GM12878 (cell line): Measurements from ENCODE around the gene PLPPR2. TPM values are rescaled to one million over a fixed set of nuclear protein-coding genes. Genes with fewer than 3 reads are reported as not detected.
"Not testable (repeated sequence)": the region's sequence is repeated elsewhere in the genome, so short reads cannot be mapped to it uniquely, and the experiment has no call there.

Experiments used
- ATAC-seq: fragments of 200-7000 bp; cut with Tn5 transposase; 3 replicates; pipeline ENCODE4 v1.9.1; 2020; ENCODE audit warnings: mild to moderate bottlenecking, moderate library complexity
- BruUV-seq: library from RNA; stranded (reverse); fragments of 400-500 nt; replicated peaks from 2 replicates; lab custom pipeline; 2021; lab: Mats Ljungman, UMichigan
- CTCF ChIA-PET: fragments of 300-600 bp; sonication (Branson Sonifier 250); formaldehyde crosslinking; extraction: SDS; loops from one replicate; lab custom pipeline; 2021; ENCODE audit warnings: inconsistent platforms; lab: Yijun Ruan, JAX
- POLR2A ChIA-PET: fragments of 350-600 bp; formaldehyde crosslinking; extraction: SDS; loops from one replicate; lab custom pipeline; 2021; ENCODE audit warnings: inconsistent platforms; lab: Charles Lee
- RAD21 ChIA-PET: fragments of 300-600 bp; sonication (Branson Sonifier 250); formaldehyde crosslinking; loops from one replicate; lab custom pipeline; 2023; ENCODE audit warnings: antibody characterized with exemption; ENCODE audit not compliant: unreplicated experiment; lab: Charles Lee
- SMC1A ChIA-PET: fragments of 300-600 bp; sonication (Branson Sonifier 250); formaldehyde crosslinking; loops from one replicate; lab custom pipeline; 2023; ENCODE audit not compliant: unreplicated experiment, uncharacterized antibody; lab: Charles Lee
- DNase-seq: peaks from one replicate; pipeline ENCODE4 v3.0.0-alpha.2; 2011; ENCODE audit warnings: low read depth, low spot score
- FAIRE-seq: peaks from 3 replicates; lab custom pipeline; 2011; peaks lifted over from hg19 to GRCh38; lab: Jason Lieb, UNC
- H2AFZ ChIP-seq: 2 replicates; pipeline ENCODE4 v1.6.0; 2011; ENCODE audit warnings: low read depth, low read length, control low read depth; ENCODE audit not compliant: control insufficient read depth
- H3K27ac ChIP-seq: 2 replicates; pipeline ENCODE4 v1.5.1; 2011; ENCODE audit warnings: control low read depth; ENCODE audit not compliant: control insufficient read depth, insufficient read depth
- H3K27me3 ChIP-seq, 2 experiments: replicated peaks in 1 of 2; 2 replicates each; pipeline versions ENCODE4 v1.6.0 to v1.6.1; 2011; ENCODE audit warnings: low read length in 1 of 2; ENCODE audit not compliant: control insufficient read depth in 2 of 2, insufficient read depth in 2 of 2
- H3K36me3 ChIP-seq, 2 experiments: 2 replicates each; pipeline ENCODE4 v1.5.1; 2011; ENCODE audit warnings: low read length in 1 of 2; ENCODE audit not compliant: control insufficient read depth in 2 of 2, insufficient read depth in 2 of 2
- H3K4me1 ChIP-seq: 2 replicates; pipeline ENCODE4 v1.6.1; 2011; ENCODE audit warnings: mild to moderate bottlenecking, low read length, moderate library complexity, mixed read lengths; ENCODE audit not compliant: control insufficient read depth, insufficient read depth
- H3K4me2 ChIP-seq: 2 replicates; pipeline ENCODE4 v1.6.0; 2011; ENCODE audit warnings: control low read depth; ENCODE audit not compliant: control insufficient read depth, insufficient read depth
- H3K4me3 ChIP-seq: fragments of 200-600 bp; sonication (generic); 2 replicates; pipeline ENCODE4 v1.5.1; 2016
- H3K79me2 ChIP-seq: 2 replicates; pipeline ENCODE4 v1.6.0; 2011; ENCODE audit warnings: low read length; ENCODE audit not compliant: control insufficient read depth, insufficient read depth
- H3K9ac ChIP-seq: 2 replicates; pipeline ENCODE4 v1.8.0; 2011; ENCODE audit warnings: low read length, control low read depth, mixed read lengths; ENCODE audit not compliant: control insufficient read depth, insufficient read depth
- H3K9me3 ChIP-seq: replicated peaks from 3 replicates; pipeline ENCODE4 v1.5.1; 2011; ENCODE audit warnings: mild to moderate bottlenecking, low read length; ENCODE audit not compliant: control insufficient read depth, insufficient read depth
- H4K20me1 ChIP-seq: 2 replicates; pipeline ENCODE4 v1.6.0; 2011; ENCODE audit not compliant: control insufficient read depth, insufficient read depth
- CHD2 ChIP-seq: IDR thresholded peaks from 2 replicates; pipeline ENCODE4 v1.6.1; 2011; ENCODE audit warnings: low read depth, low read length, improper control_type of control experiment, borderline replicate concordance
- EGR1 ChIP-seq, 2 experiments: IDR thresholded peaks; 1 replicate in 1 of 2; 2 replicates in 1 of 2; pipeline ENCODE4 v1.6.1; 2011 to 2012; ENCODE audit warnings: low read depth in 2 of 2, low read length in 2 of 2, borderline replicate concordance in 1 of 2, mild to moderate bottlenecking in 1 of 2, moderate library complexity in 1 of 2
- IKZF2 ChIP-seq, 2 experiments: fragments of 450-650 bp; IDR thresholded peaks; 2 replicates each; pipeline ENCODE4 v1.6.1; 2017; ENCODE audit warnings: mild to moderate bottlenecking in 2 of 2, moderate library complexity in 2 of 2
- IRF4 ChIP-seq: IDR thresholded peaks from 2 replicates; pipeline ENCODE4 v1.6.1; 2011; ENCODE audit warnings: low read depth, low read length
- MEF2B ChIP-seq: fragments of 450-650 bp; IDR thresholded peaks from 2 replicates; pipeline ENCODE4 v1.6.1; 2018; ENCODE audit warnings: mild to moderate bottlenecking, moderate library complexity; ENCODE audit not compliant: partially characterized antibody, poor library complexity, severe bottlenecking
- NR2F1 ChIP-seq: fragments of 450-650 bp; conservative IDR thresholded peaks from 2 replicates; pipeline ENCODE4 v1.6.1; 2017; ENCODE audit warnings: mild to moderate bottlenecking
- POLR2A ChIP-seq: IDR thresholded peaks from 2 replicates; pipeline ENCODE4 v1.6.1; 2011; ENCODE audit warnings: low read depth, mild to moderate bottlenecking, low read length
- SMARCA5 ChIP-seq: fragments of 450-650 bp; IDR thresholded peaks from 2 replicates; pipeline ENCODE4 v1.6.1; 2017; ENCODE audit warnings: mild to moderate bottlenecking
- TCF12 ChIP-seq: IDR thresholded peaks from 2 replicates; pipeline ENCODE4 v1.6.1; 2011; ENCODE audit warnings: low read depth, mild to moderate bottlenecking, low read length
- TCF3 ChIP-seq: IDR thresholded peaks from 2 replicates; pipeline ENCODE4 v1.6.1; 2012; ENCODE audit warnings: low read depth, mild to moderate bottlenecking, low read length, borderline replicate concordance; ENCODE audit not compliant: insufficient read depth
- TCF7 ChIP-seq: IDR thresholded peaks from 2 replicates; pipeline ENCODE4 v1.6.1; 2014; ENCODE audit warnings: antibody characterized with exemption, borderline replicate concordance
- WGBS: methylation state at CpG from one replicate; pipeline ENCODE4 v1.1.6; 2016; ENCODE audit warnings: low lambda C conversion rate; ENCODE audit not compliant: insufficient replicate concordance, insufficient coverage; ENCODE audit errors: missing lambda C conversion rate; 5-methylcytosine and 5-hydroxymethylcytosine counted together
- in situ Hi-C: fragments of 300-500 bp; cut with MboI; formaldehyde crosslinking; loops from 9 replicates; pipeline ENCODE4 v1.14.3; 2018; ENCODE audit warnings: mixed read lengths
- intact Hi-C: fragments of 100-400 bp; cut with micrococcal nuclease; formaldehyde crosslinking; loops from one replicate; pipeline ENCODE4 v1.14.2; 2022; ENCODE audit not compliant: unreplicated experiment
- polyA plus RNA-seq, 11 experiments: library from polyadenylated mRNA; depleted of rRNA in 4 of 11; unstranded in 6 of 11; stranded (reverse) in 5 of 11; fragments of >200 nt; fragmentation: Nextera tagmentation in 4 of 11; fragmentation: Illumina TruSeq in 1 of 11; extraction: Ambion mirVana in 4 of 11; extraction: Trizol in 1 of 11; gene quantifications; 1 replicate in 1 of 11; 2 replicates in 10 of 11; pipeline versions ENCODE4 v1.2.1 to v1.2.3, GENCODE V29; 2011 to 2016; ENCODE audit warnings: inconsistent platforms in 2 of 11, missing spikeins in 2 of 11, low read depth in 1 of 11
- total RNA-seq, 4 experiments: library from RNA; depleted of rRNA in 3 of 4; stranded (reverse); fragments of >200 nt in 3 of 4; fragmentation: Illumina TruSeq in 1 of 4; extraction: Trizol in 1 of 4; gene quantifications; 2 replicates each; pipeline versions ENCODE4 v1.2.1 to v1.2.3, GENCODE V29; 2013 to 2021
- TF ChIP-seq, protein P1 (sequence below): IDR thresholded peaks from 2 replicates; pipeline ENCODE4 v1.6.1; 2012; ENCODE audit warnings: low read depth, low read length, improper control_type of control experiment

Gene PLPPR2
- total and polyA plus RNA-seq, 10 of the 15 experiments (the other 5 are each of a cell fraction or from before 2014, with no cell fraction given) = 0.09 to 2.8 (median 0.70) TPM

DNA sequence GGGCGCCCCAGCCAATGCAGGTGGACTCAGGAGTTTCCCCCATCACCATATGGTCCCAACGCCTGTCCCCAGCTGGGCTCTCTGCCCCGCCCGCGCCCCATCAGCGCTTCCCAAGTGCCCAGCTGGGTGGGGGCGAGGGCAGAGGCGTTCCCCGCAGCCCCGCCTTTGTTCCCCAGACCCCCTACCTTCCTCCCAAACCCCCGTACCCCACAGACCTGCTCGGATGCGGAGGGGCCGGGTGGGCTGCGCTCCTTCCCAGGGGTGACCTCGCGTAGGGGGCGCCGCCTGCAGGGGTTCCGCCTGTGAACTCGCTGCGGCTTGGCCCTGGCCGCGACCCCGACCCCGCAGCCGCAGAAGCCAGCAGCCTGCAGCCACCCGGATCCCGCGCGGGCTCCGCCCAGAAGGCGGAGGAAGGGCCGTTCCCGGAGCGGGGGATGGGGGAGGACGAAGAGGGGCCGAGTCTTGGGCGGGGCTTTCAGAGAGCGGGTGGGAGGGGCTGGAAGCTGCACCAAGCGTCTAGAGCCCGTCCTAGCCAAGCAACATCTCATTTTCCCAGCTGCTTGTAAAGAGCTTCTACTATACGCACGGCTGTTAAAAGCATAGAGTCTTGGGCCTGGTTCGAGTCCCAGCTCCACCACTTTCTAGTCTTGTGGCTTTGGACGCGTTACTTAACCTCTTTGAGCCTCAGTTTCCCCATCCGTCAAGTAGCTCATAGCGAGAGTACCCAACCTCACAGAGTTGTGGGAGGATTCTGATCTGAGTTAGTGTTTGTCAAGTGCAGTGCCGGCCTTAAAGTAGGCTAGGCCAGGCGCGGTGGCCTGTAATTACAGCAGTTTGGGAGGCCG lies 15.8 kb upstream of the PLPPR2 start, which contains the start of gene RAB3D:
Gene RAB3D (minus strand): TSS at position 404 of the 845 bp plus-strand sequence. CDS start 2,258 bp downstream, outside the sequence.
- H3K36me3 ChIP-seq = peaks cover 0 to 5% of the 10 kb centered on the region in 2 experiments; a peak in 1 of 4 replicates
- RAD21 ChIA-PET = interaction anchor here (0.5 to 1.4 kb wide), 6 partner anchors 14 to 453 kb away, joined by 3 to 7 read pairs (median 3); partner anchors contain the start of gene SWSAP1
- H3K9ac ChIP-seq = peak within 1 kb of the TSS; percentile 62; the same call in 1 of the 2 replicates
- DNase-seq = peak; percentile 50
- peak; percentile 99 for ATAC-seq
- POLR2A ChIA-PET = interaction anchor here (0.6 to 2.4 kb wide), 11 partner anchors 8 to 1780 kb away, joined by 3 to 13 read pairs (median 3); partner anchors contain the start of gene SWSAP1
- H2AFZ ChIP-seq = peak within 1 kb of the TSS; percentile 78
- SMC1A ChIA-PET = interaction anchor here (0.9 to 1.6 kb wide), 6 partner anchors 15 to 160 kb away, joined by 3 to 7 read pairs (median 4); partner anchors contain the start of gene TSPAN16
- in situ Hi-C loops (no loop called here), intact Hi-C loops (no loop called here)
- H3K4me3 ChIP-seq = peak within 1 kb of the TSS; percentile 93
- H3K9me3 ChIP-seq = no peaks in the 10 kb centered on the region; the same call in 2 of the 3 replicates
- H3K27me3 ChIP-seq = no peaks in the 10 kb centered on the region
- no TSS peak for BruUV-seq
- CTCF ChIA-PET = interaction anchor here (0.6 to 2.3 kb wide), 10 partner anchors 8 to 151 kb away, joined by 3 to 11 read pairs (median 6); no protein-coding TSS in a partner anchor
- 3% methylated on average over 34 of the region's 53 CpGs for WGBS
- no peaks in the 10 kb centered on the region for H4K20me1 ChIP-seq
- TF ChIP-seq TCF3 (0 out of 2 replicates have a peak, but pooled peaks have one; percentile 29), POLR2A (peak; percentile 80), EGR1 (IDR thresholded peaks at IDR 0.05; ENCODE audit: borderline replicate concordance in 1 of 2, low read depth in 2 of 2, low read length in 2 of 2) (peak in 1 of 2 experiments; percentile 20; a peak in 1 of 3 replicates), IRF4 (no peak), TCF7 (no peak), MEF2B (peak; percentile 27), TCF12 (peak; percentile 57; the same call in 1 of the 2 replicates), CHD2 (peak; percentile 66), SMARCA5 (no peak), NR2F1 (peak; percentile 89), IKZF2 (IDR thresholded peaks at IDR 0.05) (peak in 1 of 2 experiments; percentile 14; a peak in 1 of 4 replicates)
- TF ChIP-seq, protein P1, sequence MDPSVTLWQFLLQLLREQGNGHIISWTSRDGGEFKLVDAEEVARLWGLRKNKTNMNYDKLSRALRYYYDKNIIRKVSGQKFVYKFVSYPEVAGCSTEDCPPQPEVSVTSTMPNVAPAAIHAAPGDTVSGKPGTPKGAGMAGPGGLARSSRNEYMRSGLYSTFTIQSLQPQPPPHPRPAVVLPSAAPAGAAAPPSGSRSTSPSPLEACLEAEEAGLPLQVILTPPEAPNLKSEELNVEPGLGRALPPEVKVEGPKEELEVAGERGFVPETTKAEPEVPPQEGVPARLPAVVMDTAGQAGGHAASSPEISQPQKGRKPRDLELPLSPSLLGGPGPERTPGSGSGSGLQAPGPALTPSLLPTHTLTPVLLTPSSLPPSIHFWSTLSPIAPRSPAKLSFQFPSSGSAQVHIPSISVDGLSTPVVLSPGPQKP = 0 out of 2 replicates have a peak, but pooled peaks have one; percentile 16
- no peaks in the 10 kb centered on the region for H3K79me2 ChIP-seq
- peak within 1 kb of the TSS; percentile 45 for H3K27ac ChIP-seq
- peaks cover 6% of the 10 kb centered on the region for H3K4me1 ChIP-seq
- FAIRE-seq = peak; percentile 92
- peak within 1 kb of the TSS; percentile 90 for H3K4me2 ChIP-seq

DNA sequence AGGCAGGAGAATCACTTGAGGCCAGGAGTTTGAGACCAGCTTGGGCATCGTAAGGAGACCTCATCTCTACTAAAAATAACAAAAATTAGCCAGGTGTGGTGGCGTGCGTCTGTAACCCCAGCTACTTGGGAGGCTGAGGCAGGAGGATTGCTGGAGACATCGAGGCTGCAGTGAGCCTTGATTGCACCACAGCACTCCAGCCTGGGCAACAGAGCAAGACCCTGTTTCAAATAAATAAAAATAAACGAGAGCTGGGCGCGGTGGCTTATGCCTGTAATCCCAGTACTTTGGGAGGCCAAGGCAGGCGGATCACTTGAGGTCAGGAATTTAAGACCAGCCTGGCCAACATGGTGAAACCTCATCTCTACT lies 15.1 kb upstream of the PLPPR2 start:
- H3K79me2 ChIP-seq, in situ Hi-C loops, intact Hi-C loops: not testable (repeated sequence)

More for the DNA sequence above, 15.1 kb upstream of the PLPPR2 start:
- not testable (repeated sequence) for H2AFZ ChIP-seq, H3K27ac ChIP-seq, H3K9me3 ChIP-seq, ATAC-seq, H3K27me3 ChIP-seq, DNase-seq, H4K20me1 ChIP-seq, H3K36me3 ChIP-seq, BruUV-seq, FAIRE-seq
- 64% methylated on average over 8 of the region's 8 CpGs for WGBS
- SMC1A ChIA-PET = interaction anchor here (0.9 to 1.6 kb wide), 5 partner anchors 15 to 160 kb away, joined by 3 to 7 read pairs (median 4); partner anchors contain the start of gene TSPAN16
- peak overlapping the region; percentile 62; the same call in 1 of the 2 replicates for H3K9ac ChIP-seq
- peak overlapping the region; percentile 90 for H3K4me2 ChIP-seq
- H3K4me1 ChIP-seq = peaks cover 11% of the 10 kb centered on the region
- RAD21 ChIA-PET = interaction anchor here (0.5 to 1.4 kb wide), 6 partner anchors 15 to 454 kb away, joined by 3 to 7 read pairs (median 3); partner anchors contain the start of gene SWSAP1
- peak overlapping the region; percentile 93 for H3K4me3 ChIP-seq
- CTCF ChIA-PET = interaction anchor here (0.6 to 2.3 kb wide), 9 partner anchors 9 to 142 kb away, joined by 3 to 11 read pairs (median 6); no protein-coding TSS in a partner anchor
- POLR2A ChIA-PET = interaction anchor here (0.6 to 2.4 kb wide), 8 partner anchors 9 to 184 kb away, joined by 3 to 13 read pairs (median 3); partner anchors contain the start of gene SWSAP1
